Trophoblast cell (in vitro differentiated cells and primary cell): ENCODE data around the gene MLLT1.

Source experiments
- DNase-seq, 2 donors: peaks; one replicate each; pipeline ENCODE4 v3.0.0-alpha.2; 2016
- H2AFZ ChIP-seq: 2 replicates; pipeline ENCODE4 v1.6.1; 2013; ENCODE audit warnings: low read length, moderate library complexity, mild to moderate bottlenecking; ENCODE audit not compliant: insufficient read depth, poor library complexity
- H2AK5ac ChIP-seq: 2 replicates; pipeline ENCODE4 v1.6.1; 2013; ENCODE audit warnings: mild to moderate bottlenecking, low read length
- H2BK120ac ChIP-seq: 2 replicates; pipeline ENCODE4 v1.6.1; 2013; ENCODE audit warnings: low read length, mild to moderate bottlenecking, moderate library complexity; ENCODE audit not compliant: insufficient read depth, poor library complexity
- H2BK12ac ChIP-seq: 2 replicates; pipeline ENCODE4 v1.6.1; 2013; ENCODE audit warnings: mild to moderate bottlenecking, low read length, moderate library complexity
- H2BK5ac ChIP-seq: 2 replicates; pipeline ENCODE4 v1.6.1; 2013; ENCODE audit warnings: low read length, low read depth, moderate library complexity, mild to moderate bottlenecking; ENCODE audit not compliant: poor library complexity
- H3K14ac ChIP-seq: 2 replicates; pipeline ENCODE4 v1.6.1; 2013; ENCODE audit warnings: mild to moderate bottlenecking, low read length
- H3K18ac ChIP-seq: 2 replicates; pipeline ENCODE4 v1.6.1; 2013; ENCODE audit warnings: mild to moderate bottlenecking, low read length
- H3K23ac ChIP-seq: 2 replicates; pipeline ENCODE4 v1.6.1; 2013; ENCODE audit warnings: low read length
- H3K27ac ChIP-seq: 2 replicates; pipeline ENCODE4 v1.5.1; 2013; ENCODE audit warnings: low read depth, mild to moderate bottlenecking, inconsistent platforms, low read length, moderate library complexity
- H3K27me3 ChIP-seq: 2 replicates; pipeline ENCODE4 v1.6.1; 2013; ENCODE audit warnings: inconsistent platforms, mild to moderate bottlenecking, low read length, moderate library complexity; ENCODE audit not compliant: insufficient read depth
- H3K36me3 ChIP-seq, 2 experiments: 1 replicate in 1 of 2; 2 replicates in 1 of 2; pipeline ENCODE4 v1.6.1; 2013; ENCODE audit warnings: low read length in 2 of 2, mild to moderate bottlenecking in 2 of 2, moderate library complexity in 1 of 2; ENCODE audit not compliant: insufficient read depth in 2 of 2, control insufficient read depth in 1 of 2
- H3K4ac ChIP-seq: 2 replicates; pipeline ENCODE4 v1.6.1; 2013; ENCODE audit warnings: low read depth, mild to moderate bottlenecking, low read length, moderate library complexity
- H3K4me1 ChIP-seq, 2 experiments: 1 replicate in 1 of 2; 2 replicates in 1 of 2; pipeline ENCODE4 v1.6.1; 2013; ENCODE audit warnings: low read length in 2 of 2, mild to moderate bottlenecking in 2 of 2, moderate library complexity in 1 of 2; ENCODE audit not compliant: insufficient read depth in 2 of 2, control insufficient read depth in 1 of 2
- H3K4me2 ChIP-seq: 2 replicates; pipeline ENCODE4 v1.6.1; 2013; ENCODE audit warnings: inconsistent platforms, mild to moderate bottlenecking, low read length, moderate library complexity
- H3K4me3 ChIP-seq: 2 replicates; pipeline ENCODE4 v1.5.1; 2013; ENCODE audit warnings: mild to moderate bottlenecking, low read depth, low read length, inconsistent platforms
- H3K79me1 ChIP-seq: one replicate; pipeline ENCODE4 v1.6.1; 2013; ENCODE audit warnings: low read length
- H3K79me2 ChIP-seq: 2 replicates; pipeline ENCODE4 v1.6.1; 2013; ENCODE audit warnings: low read length, mild to moderate bottlenecking; ENCODE audit not compliant: control insufficient read depth, insufficient read depth, poor library complexity
- H3K9ac ChIP-seq: 2 replicates; pipeline ENCODE4 v1.6.1; 2013; ENCODE audit warnings: mild to moderate bottlenecking, low read length
- H3K9me3 ChIP-seq: 2 replicates; pipeline ENCODE4 v1.6.1; 2013; ENCODE audit warnings: low read depth, mild to moderate bottlenecking, control low read depth, inconsistent platforms, low read length; ENCODE audit not compliant: insufficient read depth
- H4K12ac ChIP-seq: 2 replicates; pipeline ENCODE4 v1.6.1; 2013; ENCODE audit warnings: low read depth, mild to moderate bottlenecking, low read length, moderate library complexity
- H4K8ac ChIP-seq: 2 replicates; pipeline ENCODE4 v1.6.1; 2013; ENCODE audit warnings: low read depth, mild to moderate bottlenecking, low read length, moderate library complexity
- H4K91ac ChIP-seq: one replicate; pipeline ENCODE4 v1.6.1; 2013; ENCODE audit warnings: low read depth, mild to moderate bottlenecking, low read length, moderate library complexity
- WGBS: extraction: QIAGEN DNeasy Blood & Tissue Kit; methylation state at CpG from one replicate; pipeline ENCODE4 v1.1.7; 2013; ENCODE audit warnings: missing lambda C conversion rate; ENCODE audit not compliant: insufficient read length, insufficient coverage; ENCODE audit errors: extremely low coverage; 5-methylcytosine and 5-hydroxymethylcytosine counted together

The MLLT1 gene

GRCh38 chr19:6238643-6239281, 41.0 kb downstream of the MLLT1 start:
- H3K27me3 ChIP-seq: no peaks in the 10 kb centered on the region
- no peak overlapping the region for H3K4me2 ChIP-seq
- H3K27ac ChIP-seq: no peak overlapping the region
- H3K79me2 ChIP-seq: peaks cover 24% of the 10 kb centered on the region
- DNase-seq: no peak
- WGBS: no CpG with 5 or more reads among the region's 24 CpGs
- no peak overlapping the region for H4K12ac ChIP-seq
- no peak overlapping the region for H2BK5ac ChIP-seq
- peaks cover 6% of the 10 kb centered on the region for H3K79me1 ChIP-seq
- no peak overlapping the region for H2AFZ ChIP-seq
- peaks cover 15% of the 10 kb centered on the region in 2 experiments for H3K4me1 ChIP-seq
- H2BK120ac ChIP-seq: no peak overlapping the region
- H3K4ac ChIP-seq: no peak overlapping the region
- no peak overlapping the region for H3K18ac ChIP-seq
- no peak overlapping the region for H3K14ac ChIP-seq
- no peak overlapping the region for H4K91ac ChIP-seq
- no peak overlapping the region for H2AK5ac ChIP-seq
- no peak overlapping the region for H3K4me3 ChIP-seq
- H3K23ac ChIP-seq: no peak overlapping the region
- H3K9me3 ChIP-seq: peaks cover 3% of the 10 kb centered on the region
- H4K8ac ChIP-seq: no peak overlapping the region
- H2BK12ac ChIP-seq: no peak overlapping the region
- H3K36me3 ChIP-seq: peaks cover 25 to 27% of the 10 kb centered on the region in 2 experiments
- H3K9ac ChIP-seq: no peak overlapping the region

- H3K79me2 ChIP-seq: peaks cover 23% of the 10 kb centered on the region
- no peak overlapping the region for H3K23ac ChIP-seq
- H3K27ac ChIP-seq: no peak overlapping the region
- no peak overlapping the region for H3K18ac ChIP-seq
- H3K9me3 ChIP-seq: peaks cover 3% of the 10 kb centered on the region
- no peak overlapping the region for H2BK120ac ChIP-seq
- no peak overlapping the region for H3K4me3 ChIP-seq
- no peak overlapping the region for H3K9ac ChIP-seq
- peaks cover 11% of the 10 kb centered on the region in 2 experiments for H3K4me1 ChIP-seq
- H3K36me3 ChIP-seq: peaks cover 25 to 27% of the 10 kb centered on the region in 2 experiments
- no peak overlapping the region for H3K4me2 ChIP-seq
- no CpG with 5 or more reads among the region's 6 CpGs for WGBS
- no peak overlapping the region for H3K4ac ChIP-seq
- H2AK5ac ChIP-seq: no peak overlapping the region
- DNase-seq: no peak
- H4K12ac ChIP-seq: no peak overlapping the region
- no peaks in the 10 kb centered on the region for H3K27me3 ChIP-seq
- H2BK12ac ChIP-seq: no peak overlapping the region
- no peak overlapping the region for H4K8ac ChIP-seq
- H4K91ac ChIP-seq: no peak overlapping the region
- no peak overlapping the region for H2BK5ac ChIP-seq
- H3K79me1 ChIP-seq: peaks cover 6% of the 10 kb centered on the region
- H3K14ac ChIP-seq: no peak overlapping the region
- H2AFZ ChIP-seq: no peak overlapping the region
Observed at GRCh38 chr19:6238256-6238642, 41.5 kb downstream of the MLLT1 start.

- Histone ChIP-seq H4K12ac (no peak overlapping the region), H3K27ac (no peak overlapping the region), H2AK5ac (no peak overlapping the region), H3K23ac (no peak overlapping the region), H2AFZ (no peak overlapping the region), H3K4me3 (peak overlapping the region; percentile 26), H3K9ac (no peak overlapping the region), H3K4me2 (no peak overlapping the region), H4K8ac (no peak overlapping the region), H2BK5ac (no peak overlapping the region), H3K36me3 (peaks cover 20 to 21% of the 10 kb centered on the region in 2 experiments), H2BK12ac (no peak overlapping the region), H3K79me2 (peaks cover 19% of the 10 kb centered on the region), H3K4ac (peak overlapping the region; percentile 59), H2BK120ac (no peak overlapping the region), H3K18ac (peak overlapping the region; percentile 29), H3K9me3 (peaks cover 3% of the 10 kb centered on the region), H3K79me1 (no peaks in the 10 kb centered on the region), H3K4me1 (peaks cover 5 to 9% of the 10 kb centered on the region in 2 experiments), H4K91ac (no peak overlapping the region), H3K27me3 (no peaks in the 10 kb centered on the region), H3K14ac (no peak overlapping the region)
- WGBS: no CpG with 5 or more reads among the region's 39 CpGs
- no peak for DNase-seq
Observed at GRCh38 chr19:6236310-6237291, 43.2 kb downstream of the MLLT1 start.

GRCh38 chr19:6235031-6235951, 44.5 kb downstream of the MLLT1 start:
- Histone ChIP-seq H3K27ac (no peak overlapping the region), H3K36me3 (peaks cover 21 to 25% of the 10 kb centered on the region in 2 experiments), H2BK12ac (no peak overlapping the region), H2AK5ac (no peak overlapping the region), H3K9ac (no peak overlapping the region), H3K4me1 (peaks cover 5 to 9% of the 10 kb centered on the region in 2 experiments), H3K14ac (no peak overlapping the region), H2BK5ac (no peak overlapping the region), H4K8ac (no peak overlapping the region), H4K91ac (no peak overlapping the region), H3K27me3 (no peaks in the 10 kb centered on the region), H3K79me2 (peaks cover 17% of the 10 kb centered on the region), H3K4ac (peak overlapping the region; percentile 58), H2BK120ac (no peak overlapping the region), H3K4me2 (no peak overlapping the region), H3K4me3 (no peak overlapping the region), H3K79me1 (no peaks in the 10 kb centered on the region), H4K12ac (peak overlapping the region; percentile 10), H3K18ac (peak overlapping the region; percentile 3), H2AFZ (peak overlapping the region; percentile 23), H3K23ac (no peak overlapping the region), H3K9me3 (peaks cover 3% of the 10 kb centered on the region)
- no peak for DNase-seq
- no CpG with 5 or more reads among the region's 26 CpGs for WGBS
